H1 (cell line): ENCODE data around the gene MYO5A. TPM values are rescaled to one million over a fixed set of nuclear protein-coding genes. Genes with fewer than 3 reads are reported as not detected.

Experiments used
- CTCF ChIA-PET: fragments of 300-600 bp; sonication (Branson Sonifier 250); formaldehyde crosslinking; loops from one replicate; lab custom pipeline; 2021; ENCODE audit not compliant: partially characterized antibody; lab: Charles Lee
- POLR2A ChIA-PET: fragments of 300-600 bp; sonication (Branson Sonifier 250); formaldehyde crosslinking; loops from one replicate; lab custom pipeline; 2021; ENCODE audit warnings: inconsistent platforms; ENCODE audit not compliant: partially characterized antibody; lab: Charles Lee
- DNase-seq, 2 experiments: peaks; one replicate each; pipeline versions ENCODE4 v3.0.0 to v3.0.0-alpha.2; 2010 to 2022; ENCODE audit warnings: low spot score in 2 of 2, low read depth in 1 of 2, mixed read lengths in 1 of 2
- FAIRE-seq: peaks from 2 replicates; lab custom pipeline; 2011; peaks lifted over from hg19 to GRCh38; lab: Jason Lieb, UNC
- H2AFZ ChIP-seq: 2 replicates; pipeline ENCODE4 v1.8.1; 2012; ENCODE audit warnings: low read length, inconsistent platforms
- H2AK5ac ChIP-seq: 2 replicates; pipeline ENCODE4 v1.6.1; 2013; ENCODE audit warnings: low read depth, low read length
- H2BK120ac ChIP-seq: replicated peaks from 2 replicates; pipeline ENCODE3; 2013; ENCODE audit warnings: low read depth, low read length, inconsistent platforms
- H2BK12ac ChIP-seq: 2 replicates; pipeline ENCODE4 v1.6.1; 2013; ENCODE audit warnings: low read depth, low read length
- H2BK15ac ChIP-seq: 2 replicates; pipeline ENCODE4 v1.6.1; 2013; ENCODE audit warnings: low read length
- H2BK20ac ChIP-seq: 2 replicates; pipeline ENCODE4 v1.6.1; 2013; ENCODE audit warnings: low read length
- H2BK5ac ChIP-seq: 2 replicates; pipeline ENCODE4 v1.6.1; 2013; ENCODE audit warnings: low read depth, low read length
- H3K14ac ChIP-seq: 2 replicates; pipeline ENCODE4 v1.6.1; 2013; ENCODE audit warnings: inconsistent platforms; ENCODE audit not compliant: insufficient read length
- H3K18ac ChIP-seq: 2 replicates; pipeline ENCODE4 v1.6.1; 2013; ENCODE audit warnings: low read length; ENCODE audit errors: extremely low read depth
- H3K23ac ChIP-seq: 2 replicates; pipeline ENCODE4 v1.6.1; 2013; ENCODE audit warnings: inconsistent platforms; ENCODE audit not compliant: insufficient read length
- H3K23me2 ChIP-seq: 2 replicates; pipeline ENCODE4 v1.6.1; 2013; ENCODE audit warnings: low read depth, low read length
- H3K27ac ChIP-seq: 2 replicates; pipeline ENCODE4 v1.6.1; 2011; ENCODE audit warnings: low read depth, low read length, inconsistent platforms
- H3K27me3 ChIP-seq, 4 experiments: replicated peaks in 1 of 4; 1 replicate in 1 of 4; 2 replicates in 3 of 4; pipeline versions ENCODE4 v1.6.1 to v1.8.1; 2011 to 2013; ENCODE audit warnings: low read length in 3 of 4, mild to moderate bottlenecking in 3 of 4, inconsistent platforms in 2 of 4, mixed read lengths in 2 of 4, moderate library complexity in 1 of 4; ENCODE audit not compliant: control insufficient read depth in 3 of 4, insufficient read depth in 3 of 4; ENCODE audit errors: extremely low read depth in 1 of 4
- H3K36me3 ChIP-seq, 4 experiments: 2 replicates each; pipeline versions ENCODE4 v1.6.1 to v1.8.1; 2011 to 2013; ENCODE audit warnings: mild to moderate bottlenecking in 4 of 4, low read length in 3 of 4, moderate library complexity in 2 of 4, control low read depth in 1 of 4, inconsistent platforms in 1 of 4; ENCODE audit not compliant: insufficient read depth in 4 of 4, control insufficient read depth in 2 of 4
- H3K4ac ChIP-seq: replicated peaks from 2 replicates; pipeline ENCODE3; 2013; ENCODE audit warnings: low read length, low read depth, mixed read lengths, inconsistent platforms; ENCODE audit not compliant: insufficient read length
- H3K4me1 ChIP-seq, 4 experiments: replicated peaks in 1 of 4; 1 replicate in 1 of 4; 2 replicates in 3 of 4; pipeline versions ENCODE4 v1.6.1 to v1.8.1; 2011 to 2013; ENCODE audit warnings: low read length in 3 of 4, inconsistent platforms in 2 of 4, mixed read lengths in 1 of 4; ENCODE audit not compliant: insufficient read depth in 4 of 4, control insufficient read depth in 3 of 4
- H3K4me2 ChIP-seq, 2 experiments: 2 replicates each; pipeline versions ENCODE4 v1.6.1 to v1.8.1; 2011 to 2013; ENCODE audit warnings: low read depth in 2 of 2, low read length in 2 of 2, control low read depth in 1 of 2, inconsistent platforms in 1 of 2, mild to moderate bottlenecking in 1 of 2; ENCODE audit not compliant: insufficient read depth in 1 of 2
- H3K4me3 ChIP-seq, 4 experiments: fragments of 200-600, 300-600 bp in 1 of 4; sonication (generic), shearing (Covaris generic), sonication (Bioruptor Twin) in 1 of 4; 2 replicates each; pipeline versions ENCODE4 v1.5.1 to v1.8.1; 2011 to 2016; ENCODE audit warnings: low read length in 4 of 4, low read depth in 3 of 4, control low read depth in 2 of 4, inconsistent platforms in 2 of 4, mild to moderate bottlenecking in 2 of 4, mixed read lengths in 1 of 4, moderate library complexity in 1 of 4; ENCODE audit not compliant: insufficient read depth in 2 of 4; ENCODE audit errors: extremely low read depth in 1 of 4
- H3K56ac ChIP-seq: replicated peaks from 2 replicates; pipeline ENCODE3; 2013; ENCODE audit warnings: low read depth, mild to moderate bottlenecking, mixed read lengths, low read length, inconsistent platforms; ENCODE audit not compliant: insufficient read length
- H3K79me1 ChIP-seq: 2 replicates; pipeline ENCODE4 v1.6.1; 2013; ENCODE audit warnings: low read depth, low read length, control low read depth
- H3K79me2 ChIP-seq, 2 experiments: 2 replicates each; pipeline versions ENCODE4 v1.6.1 to v1.8.1; 2012 to 2013; ENCODE audit warnings: low read length in 2 of 2, mild to moderate bottlenecking in 2 of 2, inconsistent platforms in 1 of 2; ENCODE audit not compliant: insufficient read depth in 2 of 2, control insufficient read depth in 1 of 2
- H3K9ac ChIP-seq, 4 experiments: replicated peaks in 1 of 4; 1 replicate in 1 of 4; 2 replicates in 3 of 4; pipeline versions ENCODE4 v1.6.1 to v1.8.1; 2011 to 2013; ENCODE audit warnings: low read depth in 3 of 4, low read length in 3 of 4, control low read depth in 2 of 4, mild to moderate bottlenecking in 2 of 4, moderate library complexity in 2 of 4, inconsistent platforms in 1 of 4; ENCODE audit errors: extremely low read depth in 1 of 4
- H3K9me3 ChIP-seq, 2 experiments: 2 replicates each; pipeline versions ENCODE4 v1.6.1 to v1.8.1; 2012 to 2013; ENCODE audit warnings: mild to moderate bottlenecking in 2 of 2, moderate library complexity in 2 of 2, control low read depth in 1 of 2, inconsistent platforms in 1 of 2, low read depth in 1 of 2, low read length in 1 of 2, mixed read lengths in 1 of 2; ENCODE audit not compliant: insufficient read depth in 2 of 2
- H4K20me1 ChIP-seq, 2 experiments: replicated peaks in 1 of 2; 2 replicates each; pipeline versions ENCODE3 to v1.8.1; 2011 to 2013; ENCODE audit warnings: inconsistent platforms in 2 of 2, low read length in 2 of 2, mild to moderate bottlenecking in 1 of 2; ENCODE audit not compliant: insufficient read depth in 2 of 2, control insufficient read depth in 1 of 2
- H4K5ac ChIP-seq: 2 replicates; pipeline ENCODE4 v1.6.1; 2013; ENCODE audit warnings: low read length, low read depth, mixed read lengths, inconsistent platforms; ENCODE audit not compliant: insufficient read length
- H4K8ac ChIP-seq: 2 replicates; pipeline ENCODE4 v1.8.0; 2013; ENCODE audit warnings: mild to moderate bottlenecking, moderate library complexity, low read length, inconsistent platforms; ENCODE audit not compliant: insufficient read depth; ENCODE audit errors: extremely low read depth
- H4K91ac ChIP-seq: replicated peaks from 2 replicates; pipeline ENCODE3; 2013; ENCODE audit warnings: low read length, mixed read lengths, inconsistent platforms; ENCODE audit not compliant: insufficient read length
- EP300 ChIP-seq, 2 experiments: IDR thresholded peaks; 1 replicate in 1 of 2; 2 replicates in 1 of 2; pipeline ENCODE4 v1.6.1; 2011 to 2012; ENCODE audit warnings: low read depth in 2 of 2, low read length in 2 of 2, mild to moderate bottlenecking in 2 of 2, borderline replicate concordance in 1 of 2, inconsistent platforms in 1 of 2, moderate library complexity in 1 of 2
- EZH2 ChIP-seq: fragments of 200-600 bp; sonication (generic); IDR thresholded peaks from 2 replicates; pipeline ENCODE4 v1.7.1; 2012; ENCODE audit warnings: low read depth, mild to moderate bottlenecking, moderate library complexity, low read length, inconsistent platforms; ENCODE audit not compliant: severe bottlenecking
- KDM4A ChIP-seq: IDR thresholded peaks from one replicate; pipeline ENCODE4 v1.7.1; 2012; ENCODE audit warnings: low read depth, mild to moderate bottlenecking, moderate library complexity, low read length, inconsistent platforms; ENCODE audit not compliant: severe bottlenecking
- POLR2A ChIP-seq, 2 experiments: IDR thresholded peaks; 1 replicate in 1 of 2; 2 replicates in 1 of 2; pipeline ENCODE4 v1.6.1; 2011; ENCODE audit warnings: low read depth in 2 of 2, low read length in 2 of 2, mild to moderate bottlenecking in 2 of 2; ENCODE audit errors: control extremely low read depth in 1 of 2
- RBBP5 ChIP-seq: IDR thresholded peaks from 2 replicates; pipeline ENCODE4 v1.7.1; 2012; ENCODE audit warnings: low read depth, mild to moderate bottlenecking, inconsistent platforms, low read length, moderate library complexity, borderline replicate concordance
- RNF2 ChIP-seq: fragments of 200-900, 300-1000 bp; sonication (generic); IDR thresholded peaks from 2 replicates; pipeline ENCODE4 v1.7.1; 2016; ENCODE audit warnings: borderline replicate concordance, low read depth, mild to moderate bottlenecking, antibody characterized with exemption, low read length; ENCODE audit not compliant: poor library complexity, severe bottlenecking; ENCODE audit errors: missing control alignments
- SIN3A ChIP-seq, 2 experiments: IDR thresholded peaks in 1 of 2; conservative IDR thresholded peaks in 1 of 2; 2 replicates each; pipeline ENCODE4 v1.6.1; 2011 to 2012; ENCODE audit warnings: low read length in 2 of 2, improper control_type of control experiment in 1 of 2, low read depth in 1 of 2, mild to moderate bottlenecking in 1 of 2
- SUZ12 ChIP-seq: fragments of 200-600 bp; sonication (generic); IDR thresholded peaks from 2 replicates; pipeline ENCODE4 v1.6.1; 2012; ENCODE audit warnings: mild to moderate bottlenecking, inconsistent platforms, low read length, moderate library complexity, mixed read lengths
- TAF7 ChIP-seq: optimal IDR thresholded peaks from 2 replicates; pipeline ENCODE3; 2011; ENCODE audit warnings: low read depth, mild to moderate bottlenecking, inconsistent platforms, low read length, moderate library complexity, borderline replicate concordance
- WGBS, 2 experiments: shearing (Covaris generic) in 1 of 2; methylation state at CpG; one replicate each; pipeline versions ENCODE4 v1.1.6 to v1.1.7; 2013 to 2015; ENCODE audit warnings: low lambda C conversion rate in 2 of 2, mixed read lengths in 2 of 2, inconsistent platforms in 1 of 2, low coverage in 1 of 2, missing lambda C conversion rate in 1 of 2; ENCODE audit not compliant: insufficient replicate concordance in 2 of 2, insufficient coverage in 1 of 2, insufficient read length in 1 of 2; ENCODE audit errors: extremely low coverage in 1 of 2, missing lambda C conversion rate in 1 of 2; 5-methylcytosine and 5-hydroxymethylcytosine counted together
- polyA plus RNA-seq, 7 experiments: library from polyadenylated mRNA; depleted of rRNA in 3 of 7; stranded (reverse) in 5 of 7; unstranded in 2 of 7; fragments of >200 nt in 5 of 7; fragments of 200-250 nt in 2 of 7; gene quantifications; 1 replicate in 5 of 7; 2 replicates in 1 of 7; 4 replicates in 1 of 7; pipeline versions ENCODE4 v1.2.1 to v1.2.3, GENCODE V29; 2011 to 2013; ENCODE audit warnings: missing spikeins in 2 of 7, mixed read lengths in 2 of 7
- total RNA-seq: library from RNA; stranded (reverse); fragmentation: NEBNext Ultra II Directional; extraction: Animal tissue kit (Norgen Biotek cat#: 25700); gene quantifications from 2 replicates; pipeline ENCODE4 v1.2.1, GENCODE V29; 2021

MYO5A gene
- total and polyA plus RNA-seq, 2 of the 8 experiments (the other 6 are each of a cell fraction or from before 2014, with no cell fraction given) = 11.4 to 24.7 TPM

- Histone ChIP-seq H3K18ac (no peak overlapping the region), H3K56ac (no peak overlapping the region), H2BK5ac (no peak overlapping the region), H3K79me1 (no peaks in the 10 kb centered on the region), H3K14ac (no peak overlapping the region), H2AFZ (peak overlapping the region; percentile 84), H3K36me3 (no peaks in the 10 kb centered on the region), H4K20me1 (peaks cover 0 to 2% of the 10 kb centered on the region in 2 experiments), H4K5ac (peak overlapping the region; percentile 75), H2AK5ac (no peak overlapping the region), H3K4me3 (peak overlapping the region; percentile 57 to 78 (median 66)), H3K27ac (no peak overlapping the region), H3K4me2 (peak overlapping the region; percentile 83 to 97), H3K27me3 (peaks cover 6 to 29% (median 20%) of the 10 kb centered on the region in 4 experiments), H3K23ac (no peak overlapping the region), H4K8ac (peak overlapping the region; percentile 77), H3K4me1 (peaks cover 4 to 11% (median 6%) of the 10 kb centered on the region in 4 experiments; a peak in 6 of 7 replicates), H3K9ac (peak overlapping the region; percentile 22 to 54 (median 38)), H2BK12ac (0 out of 2 replicates have a peak overlapping the region, but pooled peaks have one; percentile 72), H2BK20ac (no peak overlapping the region), H2BK15ac (no peak overlapping the region), H3K4ac (peak overlapping the region; percentile 3), H2BK120ac (peak overlapping the region; percentile 21), H4K91ac (peak overlapping the region; percentile 62), H3K23me2 (peaks cover 7% of the 10 kb centered on the region; the same call in 1 of the 2 replicates), H3K79me2 (peaks cover 0 to 23% of the 10 kb centered on the region in 2 experiments; a peak in 3 of 4 replicates), H3K9me3 (no peaks in the 10 kb centered on the region)
- FAIRE-seq (no peak), DNase-seq (peak in 1 of 2 experiments; percentile 81)
- ChIA-PET CTCF (interaction anchor here (0.6 to 1.9 kb wide), 3 partner anchors 54 to 197 kb away, joined by 3 to 4 read pairs (median 4); no protein-coding TSS in a partner anchor), POLR2A (interaction anchor here (1.1 to 2.2 kb wide), 3 partner anchors 10 to 40 kb away, joined by 3 to 6 read pairs (median 3); partner anchors contain the start of gene ARPP19)
- 4% methylated on average over 28 of the region's 28 CpGs; no CpG with 5 or more reads in 1 of the 2 experiments for WGBS, 2 experiments
- TF ChIP-seq EZH2 (peak; percentile 57), RBBP5 (no peak), SUZ12 (peak; percentile 41; the same call in 1 of the 2 replicates), KDM4A (no peak), POLR2A (IDR thresholded peaks at IDR 0.05; ENCODE audit: control extremely low read depth in 1 of 2, low read depth in 2 of 2, low read length in 2 of 2) (peak in 1 of 2 experiments; percentile 36; a peak in 2 of 3 replicates), SIN3A (conservative IDR thresholded peaks at IDR 0.05 in 1 of 2, IDR thresholded peaks at IDR 0.05 in 1 of 2; ENCODE audit: low read depth in 1 of 2, low read length in 2 of 2) (0 out of 4 replicates have a peak, but pooled peaks of 1 of the 2 experiments have one; percentile 35), EP300 (IDR thresholded peaks at IDR 0.05; ENCODE audit: borderline replicate concordance in 1 of 2, low read depth in 2 of 2, low read length in 2 of 2) (no peak), TAF7 (no peak), RNF2 (peak; percentile 27)
Measured at GRCh38 chr15:52529341-52529924, 753 bp upstream of the MYO5A start.
